Gastroesophageal sphincter (tissue), 3 donors: ENCODE results near the gene MESD.

Source experiments
- EP300 ChIP-seq: sonication (generic); formaldehyde crosslinking; IDR thresholded peaks from one replicate; pipeline ENCODE4 v1.6.1; 2017; ENCODE audit warnings: antibody characterized with exemption, mild to moderate bottlenecking
- POLR2A ChIP-seq, 2 donors: fragments of 450-650 bp; IDR thresholded peaks; one replicate each; pipeline ENCODE4 v1.6.1; 2017; ENCODE audit warnings: antibody characterized with exemption in 2 of 2, mild to moderate bottlenecking in 2 of 2, moderate library complexity in 1 of 2
- TF ChIP-seq, protein P1 (sequence below), 4 experiments: fragments of 200-600 bp in 2 of 4; fragments of 450-650 bp in 2 of 4; sonication (generic) in 1 of 4; IDR thresholded peaks; one replicate each; pipeline ENCODE4 v1.5.1; 2017 to 2019; ENCODE audit warnings: antibody characterized with exemption in 4 of 4, mild to moderate bottlenecking in 2 of 4, moderate library complexity in 2 of 4

DNA sequence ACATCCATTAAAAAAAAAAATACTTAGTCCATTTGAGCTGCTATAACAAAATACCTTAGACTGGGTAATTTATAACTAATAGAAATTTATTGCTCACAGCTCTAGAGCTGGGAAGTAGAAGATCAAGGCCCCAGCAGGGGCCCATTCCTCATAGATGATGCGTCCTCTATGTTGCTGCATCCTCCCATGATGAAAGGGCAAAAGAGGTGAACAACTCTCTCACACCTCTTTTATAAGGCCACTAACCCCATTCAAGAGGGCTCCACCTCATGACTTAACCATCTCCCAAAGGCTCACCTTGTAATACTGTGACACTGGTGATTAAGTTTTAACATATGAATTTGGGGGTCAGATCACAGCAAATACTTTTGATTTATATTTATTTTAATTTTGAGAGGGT lies 8.1 kb upstream of the MESD start:
- TF ChIP-seq POLR2A (IDR thresholded peaks at IDR 0.05) = no peak
- TF ChIP-seq, protein P1, sequence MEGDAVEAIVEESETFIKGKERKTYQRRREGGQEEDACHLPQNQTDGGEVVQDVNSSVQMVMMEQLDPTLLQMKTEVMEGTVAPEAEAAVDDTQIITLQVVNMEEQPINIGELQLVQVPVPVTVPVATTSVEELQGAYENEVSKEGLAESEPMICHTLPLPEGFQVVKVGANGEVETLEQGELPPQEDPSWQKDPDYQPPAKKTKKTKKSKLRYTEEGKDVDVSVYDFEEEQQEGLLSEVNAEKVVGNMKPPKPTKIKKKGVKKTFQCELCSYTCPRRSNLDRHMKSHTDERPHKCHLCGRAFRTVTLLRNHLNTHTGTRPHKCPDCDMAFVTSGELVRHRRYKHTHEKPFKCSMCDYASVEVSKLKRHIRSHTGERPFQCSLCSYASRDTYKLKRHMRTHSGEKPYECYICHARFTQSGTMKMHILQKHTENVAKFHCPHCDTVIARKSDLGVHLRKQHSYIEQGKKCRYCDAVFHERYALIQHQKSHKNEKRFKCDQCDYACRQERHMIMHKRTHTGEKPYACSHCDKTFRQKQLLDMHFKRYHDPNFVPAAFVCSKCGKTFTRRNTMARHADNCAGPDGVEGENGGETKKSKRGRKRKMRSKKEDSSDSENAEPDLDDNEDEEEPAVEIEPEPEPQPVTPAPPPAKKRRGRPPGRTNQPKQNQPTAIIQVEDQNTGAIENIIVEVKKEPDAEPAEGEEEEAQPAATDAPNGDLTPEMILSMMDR (IDR thresholded peaks at IDR 0.05) = no peak
- no peak for TF ChIP-seq EP300
